GM13977 (cell line): ENCODE results near the gene FOXO1.
A peak's percentile ranks its signal among the peaks of the same experiment; 100 is the strongest.

Experiments
- DNase-seq: peaks from one replicate; pipeline ENCODE4 v3.0.0; 2012; ENCODE audit warnings: low spot score
- in situ Hi-C: fragments of 300-500 bp; cut with MboI; formaldehyde crosslinking; loops from one replicate; pipeline ENCODE4 v1.12.0; 2022; ENCODE audit warnings: low sequenced_read_pairs, low pct_unique_long_range_greater_than_20kb, mixed read lengths, inconsistent platforms; ENCODE audit not compliant: unreplicated experiment
- TF ChIP-seq, protein P1 (sequence below): IDR thresholded peaks from 2 replicates; pipeline ENCODE4 v1.5.1; 2012; ENCODE audit warnings: mild to moderate bottlenecking, control low read depth; ENCODE audit not compliant: insufficient read depth; ENCODE audit errors: extremely low read depth, missing control alignments

Gene FOXO1

DNA sequence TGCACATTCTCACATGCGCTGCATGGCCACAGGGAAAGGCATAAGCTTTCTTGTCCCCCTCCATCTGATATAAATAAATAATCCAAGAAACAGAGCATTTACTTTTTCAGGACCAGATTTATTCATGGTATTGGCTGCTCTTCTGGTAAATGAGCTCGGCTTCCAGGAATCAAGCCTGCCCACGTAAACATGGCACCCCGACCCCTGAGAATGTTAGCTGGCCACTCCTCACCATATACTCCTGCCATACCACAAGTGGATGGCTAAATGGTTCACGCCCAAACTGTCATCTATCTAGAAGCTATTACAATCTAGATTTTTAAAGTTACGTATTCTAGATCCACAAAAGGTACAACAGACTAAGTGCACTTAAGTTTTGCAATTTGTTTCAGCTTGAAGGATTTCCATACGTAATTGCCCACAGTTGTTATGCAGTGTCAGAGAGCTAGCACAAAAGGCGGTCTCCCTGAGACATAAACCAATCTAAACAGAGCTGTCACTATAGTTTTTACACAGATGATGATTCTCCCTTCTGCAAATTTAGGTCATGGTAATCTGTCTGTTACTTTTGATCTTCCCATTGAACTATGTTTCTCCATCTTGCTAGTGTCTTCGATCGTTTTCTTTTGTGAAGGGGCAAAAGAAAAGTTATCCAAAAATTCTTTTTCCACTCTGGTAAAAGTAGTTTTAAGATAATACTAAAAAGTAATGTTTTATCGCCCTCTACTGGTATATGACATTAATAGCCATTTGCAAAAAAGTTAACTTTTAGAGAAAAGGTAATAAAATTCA lies 16.2 kb upstream of the FOXO1 start:
- TF ChIP-seq, protein P1, sequence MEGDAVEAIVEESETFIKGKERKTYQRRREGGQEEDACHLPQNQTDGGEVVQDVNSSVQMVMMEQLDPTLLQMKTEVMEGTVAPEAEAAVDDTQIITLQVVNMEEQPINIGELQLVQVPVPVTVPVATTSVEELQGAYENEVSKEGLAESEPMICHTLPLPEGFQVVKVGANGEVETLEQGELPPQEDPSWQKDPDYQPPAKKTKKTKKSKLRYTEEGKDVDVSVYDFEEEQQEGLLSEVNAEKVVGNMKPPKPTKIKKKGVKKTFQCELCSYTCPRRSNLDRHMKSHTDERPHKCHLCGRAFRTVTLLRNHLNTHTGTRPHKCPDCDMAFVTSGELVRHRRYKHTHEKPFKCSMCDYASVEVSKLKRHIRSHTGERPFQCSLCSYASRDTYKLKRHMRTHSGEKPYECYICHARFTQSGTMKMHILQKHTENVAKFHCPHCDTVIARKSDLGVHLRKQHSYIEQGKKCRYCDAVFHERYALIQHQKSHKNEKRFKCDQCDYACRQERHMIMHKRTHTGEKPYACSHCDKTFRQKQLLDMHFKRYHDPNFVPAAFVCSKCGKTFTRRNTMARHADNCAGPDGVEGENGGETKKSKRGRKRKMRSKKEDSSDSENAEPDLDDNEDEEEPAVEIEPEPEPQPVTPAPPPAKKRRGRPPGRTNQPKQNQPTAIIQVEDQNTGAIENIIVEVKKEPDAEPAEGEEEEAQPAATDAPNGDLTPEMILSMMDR, result peak; percentile 52
- DNase-seq, result no peak
- in situ Hi-C loops, result loop anchor here (10.0 to 25.0 kb wide), 3 partner anchors 618 to 995 kb away; no protein-coding TSS in a partner anchor

- DNase-seq, result no peak
- TF ChIP-seq, protein P1, result no peak
- in situ Hi-C loops, result loop anchor here (10.0 to 25.0 kb wide), 3 partner anchors 617 to 994 kb away; no protein-coding TSS in a partner anchor
Observed at GRCh38 chr13:40681341-40682146, 15.1 kb upstream of the FOXO1 start.

DNA sequence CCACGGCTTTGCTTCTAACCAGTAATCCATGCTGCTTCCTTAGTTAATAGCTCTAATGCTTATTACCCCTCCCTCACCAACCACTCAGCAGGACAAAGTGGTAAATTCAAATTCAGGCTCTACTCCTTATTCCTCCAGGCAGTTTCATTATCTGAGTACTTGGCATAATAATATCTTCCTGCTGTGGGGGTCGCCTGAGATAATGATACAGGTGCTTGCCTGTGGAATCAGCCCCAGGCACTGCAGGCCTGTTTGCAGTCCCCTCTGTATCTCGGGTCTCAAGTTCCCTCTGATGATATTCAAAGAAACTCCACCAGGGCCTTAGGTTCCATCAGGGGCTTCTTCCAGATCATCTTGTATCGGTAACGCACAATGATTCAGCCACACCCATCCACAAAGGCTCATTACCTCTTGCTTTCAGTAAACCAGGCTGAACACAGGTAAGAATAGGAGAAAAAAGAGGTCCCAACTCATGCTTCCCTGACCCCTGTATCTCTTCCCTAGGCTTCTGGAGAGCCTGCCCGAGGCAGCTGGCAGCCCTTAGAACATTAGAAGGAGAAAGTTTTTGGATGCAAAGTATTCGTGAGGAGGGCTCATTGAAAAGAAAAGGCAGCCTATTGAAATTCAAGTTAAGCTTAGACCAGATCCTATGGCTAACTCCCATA lies 14.3 kb upstream of the FOXO1 start:
- TF ChIP-seq, protein P1, result no peak
- no peak for DNase-seq
- in situ Hi-C loops, result loop anchor here (10.0 to 25.0 kb wide), 3 partner anchors 616 to 993 kb away; no protein-coding TSS in a partner anchor

GRCh38 chr13:40679480-40679985 lies 13.1 kb upstream of the FOXO1 start:
- in situ Hi-C loops, result loop anchor here (25.0 kb wide), 1 partner anchor 992 kb away; no protein-coding TSS in a partner anchor
- no peak for DNase-seq
- TF ChIP-seq, protein P1, result no peak

GRCh38 chr13:40677064-40677463 lies 10.6 kb upstream of the FOXO1 start:
- in situ Hi-C loops, result loop anchor here (25.0 kb wide), 1 partner anchor 990 kb away; no protein-coding TSS in a partner anchor
- TF ChIP-seq, protein P1, result no peak
- no peak for DNase-seq

- DNase-seq, result no peak
- TF ChIP-seq, protein P1, result no peak
- in situ Hi-C loops, result loop anchor here (25.0 kb wide), 1 partner anchor 989 kb away; no protein-coding TSS in a partner anchor
Observed at GRCh38 chr13:40676007-40676406, 9.6 kb upstream of the FOXO1 start.
